ENCODE results near the gene PAWR.
"Not testable (repeated sequence)": the region's sequence is repeated elsewhere in the genome, so short reads cannot be mapped to it uniquely, and the experiment has no call there.

The PAWR gene

DNA sequence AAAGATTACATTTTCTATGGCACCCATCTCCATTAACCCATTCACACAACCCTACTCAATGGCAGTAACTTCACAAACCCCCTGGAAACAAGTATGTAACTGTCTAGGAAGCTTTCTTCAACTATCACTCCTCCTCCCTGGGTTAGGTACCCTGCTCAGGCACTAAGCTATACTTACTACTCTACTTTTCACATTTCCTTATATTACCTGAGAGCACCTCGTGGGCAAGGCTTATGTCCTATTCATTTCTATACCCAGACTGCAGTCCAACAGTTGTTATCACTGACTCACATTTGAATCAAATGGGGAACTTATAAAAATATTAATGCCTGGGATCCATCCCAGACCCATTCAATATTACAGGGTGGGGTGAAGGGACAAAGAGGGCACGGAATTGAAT lies 4.6 kb downstream of the PAWR start:
- DNase-seq (ENCODE audit: low read depth in 2 of 2): no peak

DNA sequence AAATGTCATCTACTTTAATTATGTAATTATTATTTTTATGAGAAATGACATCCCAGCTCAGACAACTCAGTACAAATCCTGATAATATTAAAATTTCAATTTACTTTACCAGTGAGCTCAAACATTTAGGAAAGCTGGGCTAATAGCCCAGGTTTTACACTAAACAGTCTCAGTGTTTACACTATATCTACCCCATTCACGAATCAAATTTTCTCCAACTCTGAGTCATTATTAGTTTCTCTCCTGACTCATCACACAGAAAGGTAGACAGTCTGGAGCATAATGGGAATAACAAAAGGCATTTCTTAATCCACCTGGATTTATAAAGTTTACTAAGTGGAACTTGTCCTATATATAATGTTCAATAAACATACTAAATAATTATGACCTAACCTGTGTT lies 5.7 kb downstream of the PAWR start:
- DNase-seq (ENCODE audit: low read depth in 2 of 2): no peak

DNA sequence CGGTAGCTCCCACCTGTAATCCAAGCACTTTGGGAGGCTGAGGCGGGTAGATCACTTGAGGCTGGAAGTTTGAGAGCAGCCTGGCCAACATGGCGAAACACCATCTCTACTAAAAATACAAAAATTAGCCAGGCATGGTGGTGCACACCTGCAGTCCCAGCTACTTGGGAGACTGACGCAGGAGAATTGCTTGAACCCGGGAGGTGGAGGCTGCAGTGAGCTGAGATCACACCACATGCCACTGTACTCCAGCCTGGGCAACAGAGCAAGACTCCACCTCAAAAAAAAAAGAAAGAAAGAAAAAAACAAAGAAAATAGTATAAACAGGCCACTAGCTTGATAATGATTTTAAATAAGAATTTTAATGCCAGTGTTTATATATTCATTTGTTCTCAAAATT lies 6.4 kb downstream of the PAWR start:
- DNase-seq (ENCODE audit: low read depth in 2 of 2): not testable (repeated sequence)

DNA sequence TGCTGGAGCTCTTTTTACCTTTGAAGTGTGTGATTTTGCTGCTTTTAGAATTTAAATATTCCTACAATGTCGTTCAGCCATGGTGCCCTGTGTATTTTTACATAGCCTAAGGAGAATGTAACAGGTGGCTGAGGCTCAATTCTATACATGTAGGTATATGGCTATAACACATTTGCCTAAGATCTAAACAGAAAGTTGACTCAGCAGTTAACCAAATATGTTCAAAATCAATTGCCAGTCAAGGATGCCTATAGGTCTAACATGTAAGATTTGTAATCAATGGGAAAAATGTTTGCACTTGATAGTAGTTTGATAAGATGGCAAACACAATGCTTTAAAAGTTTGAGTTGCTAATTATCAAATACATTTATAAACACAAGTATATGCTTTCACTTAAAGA lies 8.2 kb downstream of the PAWR start:
- no peak for DNase-seq (ENCODE audit: low read depth in 2 of 2)

DNA sequence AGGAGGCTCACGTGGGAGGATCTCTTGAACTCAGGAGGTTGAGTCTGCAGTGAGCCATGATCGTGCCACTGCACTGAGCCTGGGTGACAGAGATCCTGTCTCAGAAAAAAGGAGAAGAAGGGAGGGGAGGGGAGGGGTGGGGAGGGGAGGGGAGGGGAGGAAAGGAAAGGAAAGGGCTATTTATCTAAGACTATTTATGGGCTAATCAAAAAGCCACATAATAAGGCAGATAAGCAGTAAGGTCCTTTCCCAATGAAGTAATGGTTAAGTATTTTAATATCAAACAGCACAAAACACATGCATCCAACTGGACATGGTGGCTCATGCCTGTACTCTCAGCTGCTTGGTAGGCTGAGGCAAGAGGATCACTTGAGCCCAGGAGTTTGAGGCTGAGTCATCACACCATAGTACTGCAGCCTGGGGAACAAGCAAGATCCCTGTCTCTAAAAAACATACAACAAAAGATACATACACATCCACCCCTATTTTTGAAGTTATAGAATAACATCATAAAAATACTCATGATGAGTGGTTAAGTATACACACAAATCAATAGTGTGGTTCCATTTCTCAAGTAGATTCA lies 9.7 kb downstream of the PAWR start:
- DNase-seq (ENCODE audit: low read depth in 2 of 2): no peak

DNA sequence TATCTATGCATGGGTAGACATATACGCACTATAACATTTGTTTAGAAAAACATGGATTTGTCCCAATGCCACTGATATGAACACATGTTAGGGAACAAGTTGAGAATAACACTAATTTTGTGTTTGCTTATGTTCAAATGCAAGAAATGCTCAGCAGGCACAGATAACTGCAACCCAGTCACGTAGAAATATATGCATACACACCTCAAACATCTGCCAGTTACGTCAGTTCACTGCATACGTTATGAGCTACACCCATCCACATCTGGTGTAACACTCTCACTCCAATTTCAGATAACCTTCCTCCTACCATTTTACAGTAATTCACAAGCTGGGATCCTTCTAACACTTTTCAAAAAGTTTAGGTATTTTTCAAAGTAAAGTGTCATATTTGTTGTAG lies 10.7 kb downstream of the PAWR start:
- DNase-seq (ENCODE audit: low read depth in 2 of 2): no peak

DNA sequence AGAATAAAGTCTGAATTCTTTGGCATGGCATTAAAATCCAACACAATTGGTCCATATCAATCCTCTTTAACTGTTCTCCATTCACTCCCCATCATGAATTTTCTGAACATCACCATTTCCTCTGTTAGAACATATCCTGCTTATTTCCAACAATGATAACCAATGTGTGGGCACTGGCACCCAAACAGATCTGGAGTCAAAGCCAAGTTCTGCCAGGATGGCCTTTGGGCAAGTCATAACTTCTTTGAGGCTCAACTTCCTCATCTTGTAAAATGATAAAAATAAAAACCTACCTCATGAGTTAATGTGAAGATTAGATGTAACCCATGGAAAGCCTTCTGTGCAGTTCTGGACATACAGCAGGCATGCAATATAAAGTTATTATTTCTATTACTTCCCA lies 12.5 kb downstream of the PAWR start:
- DNase-seq (ENCODE audit: low read depth in 2 of 2): no peak

DNA sequence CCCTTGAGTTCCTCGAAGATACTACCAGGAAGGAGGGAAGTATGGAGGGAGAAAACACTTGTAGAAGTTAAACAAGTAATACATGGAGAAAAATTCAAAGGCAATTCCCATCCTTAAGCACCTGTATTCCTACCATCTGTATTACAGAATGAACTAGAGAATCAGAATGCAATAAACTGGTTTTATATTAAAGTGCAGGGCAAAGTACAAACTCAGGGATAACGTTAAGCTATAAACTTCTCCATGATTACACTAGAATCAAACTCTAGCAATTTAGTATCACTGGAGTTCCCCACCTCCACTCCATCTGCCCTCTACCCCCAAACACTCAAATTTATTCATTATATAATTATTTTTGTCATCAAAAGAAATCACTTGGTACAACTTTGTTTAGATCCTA lies 13.1 kb downstream of the PAWR start:
- DNase-seq (ENCODE audit: low read depth in 2 of 2): no peak

DNA sequence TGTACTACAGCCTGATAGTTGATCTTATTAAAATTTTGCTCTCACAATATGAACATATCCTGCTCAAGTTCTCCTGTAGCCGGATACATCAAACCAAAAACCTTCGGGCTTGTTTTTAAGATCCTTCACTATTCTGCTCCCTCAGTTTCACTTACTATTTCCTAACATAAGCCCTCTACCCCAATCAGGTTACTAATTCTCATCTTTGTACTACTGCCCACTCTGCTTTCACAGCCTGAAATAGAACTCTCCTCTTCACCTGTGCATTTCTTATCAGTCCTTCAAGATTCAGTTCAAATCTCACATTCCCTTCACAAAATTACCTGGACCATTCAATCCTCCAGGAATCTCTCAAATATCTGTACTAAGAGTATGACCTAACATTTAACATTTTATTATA lies 14.2 kb downstream of the PAWR start:
- no peak for DNase-seq (ENCODE audit: low read depth in 2 of 2)

DNA sequence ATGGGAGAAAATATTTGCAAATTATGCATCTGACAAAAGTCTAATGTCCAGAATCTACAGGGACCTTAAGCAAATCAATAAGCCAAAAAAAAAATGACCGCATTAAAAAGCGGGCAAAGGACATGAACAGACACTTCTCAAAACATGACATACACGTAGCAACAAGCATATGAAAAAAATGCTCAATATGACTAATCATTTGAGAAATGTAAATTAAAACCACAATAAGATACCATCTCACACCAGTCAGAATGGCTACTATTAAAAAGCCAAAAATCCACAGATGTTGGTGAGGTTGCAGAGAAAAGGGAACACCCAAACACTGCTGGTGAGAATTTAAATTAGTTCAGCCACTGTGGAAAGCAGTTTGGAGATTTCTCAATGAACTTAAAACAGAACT lies 16.1 kb downstream of the PAWR start:
- no peak for DNase-seq (ENCODE audit: low read depth in 2 of 2)

DNA sequence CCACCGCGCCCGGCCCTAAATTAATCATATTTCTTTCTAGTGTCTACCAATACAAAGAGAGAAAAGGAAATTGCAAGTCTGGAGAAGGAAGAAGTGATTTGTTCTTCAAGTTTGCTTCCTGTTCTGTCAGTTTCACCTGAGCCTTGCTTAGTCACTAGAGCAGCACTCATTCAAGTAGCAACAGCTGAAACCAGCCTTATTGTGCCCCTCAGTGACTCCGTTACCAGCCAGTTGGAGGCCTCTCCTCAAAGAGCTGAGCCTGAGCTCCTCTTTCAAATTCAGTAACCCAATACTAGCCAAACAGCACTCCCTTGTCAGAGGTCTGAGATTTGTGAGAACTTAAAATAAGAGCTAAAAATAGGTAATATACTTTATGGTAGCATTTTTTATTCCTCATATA lies 17.4 kb downstream of the PAWR start:
- DNase-seq (ENCODE audit: low read depth in 2 of 2): no peak

DNA sequence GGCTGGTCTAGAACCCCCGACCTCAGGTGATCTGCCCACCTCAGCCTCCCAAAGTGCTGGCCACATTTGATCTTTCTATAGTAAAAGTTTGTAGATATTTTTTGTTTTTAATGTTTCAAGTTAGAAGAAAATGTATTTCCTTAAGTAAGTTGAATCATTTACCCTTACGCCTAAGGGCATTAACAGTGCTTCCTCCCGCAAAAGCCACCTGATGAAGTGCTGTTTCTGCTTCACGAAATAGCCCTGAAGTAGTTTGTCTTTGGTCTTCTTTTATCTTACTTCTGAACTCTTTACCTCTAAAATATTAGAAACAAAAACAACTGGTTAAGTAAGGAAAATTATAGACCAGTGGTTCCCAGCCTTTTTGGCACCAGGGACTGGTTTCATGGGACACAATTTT lies 22.7 kb downstream of the PAWR start:
- DNase-seq (ENCODE audit: low read depth in 2 of 2): no peak

DNA sequence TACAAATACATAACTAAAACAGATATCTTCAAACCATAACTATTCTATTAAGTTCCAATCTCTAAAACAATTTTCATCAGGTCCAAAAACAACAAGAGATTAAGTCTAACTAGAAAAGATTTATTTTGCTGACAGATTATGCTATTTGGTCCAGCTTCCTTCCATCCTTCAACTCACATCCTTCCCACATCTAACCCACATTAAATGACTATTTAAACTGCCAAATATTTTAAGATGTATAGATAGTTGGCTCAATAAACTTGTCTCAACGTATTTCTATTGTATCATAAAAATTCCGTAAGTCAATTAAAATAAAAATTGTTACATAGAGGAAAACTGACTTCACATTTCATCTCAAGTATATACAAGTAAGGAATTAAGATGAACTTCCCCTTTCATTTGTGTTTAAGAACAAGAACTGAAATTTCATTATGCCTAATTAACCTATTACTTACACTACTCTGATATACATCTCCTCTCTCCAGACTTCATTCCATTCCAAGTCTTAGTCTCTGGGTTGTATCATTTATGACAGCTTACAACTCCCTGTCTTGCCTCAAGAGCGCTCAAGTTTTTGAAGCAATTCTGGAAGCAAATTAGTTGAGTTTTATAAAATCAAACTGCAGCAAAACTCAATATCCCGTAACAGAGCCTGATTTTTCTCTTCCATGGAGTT lies 25.4 kb downstream of the PAWR start:
- no peak for DNase-seq (ENCODE audit: low read depth in 2 of 2)

DNA sequence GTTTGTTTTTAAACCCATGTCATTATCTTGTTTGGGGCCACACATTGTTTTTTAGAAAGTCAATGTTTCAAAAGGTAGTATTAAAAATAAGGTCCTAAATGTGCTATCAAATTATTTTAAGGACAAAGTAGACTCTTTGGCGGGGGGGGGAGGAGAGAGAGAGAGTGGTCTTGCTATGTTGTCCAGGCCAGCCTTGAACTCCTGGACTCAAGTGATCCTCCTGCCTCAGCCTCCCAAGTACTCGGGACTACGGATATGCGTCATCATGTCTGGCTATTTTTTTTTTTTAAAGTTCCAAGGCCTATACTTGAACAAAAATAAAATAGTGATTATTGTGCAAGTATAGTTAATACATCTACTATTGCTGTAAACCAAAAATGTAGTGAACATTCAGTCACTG lies 26.2 kb downstream of the PAWR start:
- DNase-seq (ENCODE audit: low read depth in 2 of 2): no peak

DNA sequence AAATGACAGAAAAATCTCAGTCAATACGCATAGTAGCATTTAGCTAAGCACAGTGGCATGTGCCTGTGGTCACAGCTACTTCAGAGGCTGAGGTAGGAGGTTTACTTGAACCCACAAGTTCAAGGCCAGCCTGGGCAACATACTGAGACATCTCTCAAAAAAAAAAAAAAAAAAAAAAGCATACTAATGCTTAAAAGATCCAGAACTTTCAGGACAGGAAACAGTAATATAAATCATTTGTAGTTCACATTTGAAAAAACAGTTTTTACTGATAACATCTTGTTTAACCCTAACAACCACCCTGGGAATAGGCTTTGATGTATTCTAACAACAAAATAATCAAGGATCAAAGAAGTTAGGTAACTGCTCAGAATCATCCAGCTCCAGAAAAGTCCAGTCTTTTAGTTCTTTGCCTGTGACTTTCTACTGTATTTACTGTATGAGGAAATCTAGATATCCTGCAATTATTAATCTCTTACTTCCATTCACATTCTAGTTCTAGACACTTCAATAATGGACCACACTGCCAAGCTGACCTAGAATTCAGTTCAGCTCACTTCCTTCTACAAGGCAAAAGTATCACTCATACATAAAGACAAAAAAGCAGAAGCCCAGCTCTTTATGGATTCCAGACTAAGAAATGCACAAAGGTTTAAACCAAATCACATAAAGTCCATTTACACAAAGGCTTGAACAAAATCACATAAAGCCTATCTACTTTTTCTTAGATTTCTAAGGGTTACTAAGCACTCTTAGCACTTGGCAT lies 28.5 kb downstream of the PAWR start:
- DNase-seq (ENCODE audit: low read depth in 2 of 2): no peak

DNA sequence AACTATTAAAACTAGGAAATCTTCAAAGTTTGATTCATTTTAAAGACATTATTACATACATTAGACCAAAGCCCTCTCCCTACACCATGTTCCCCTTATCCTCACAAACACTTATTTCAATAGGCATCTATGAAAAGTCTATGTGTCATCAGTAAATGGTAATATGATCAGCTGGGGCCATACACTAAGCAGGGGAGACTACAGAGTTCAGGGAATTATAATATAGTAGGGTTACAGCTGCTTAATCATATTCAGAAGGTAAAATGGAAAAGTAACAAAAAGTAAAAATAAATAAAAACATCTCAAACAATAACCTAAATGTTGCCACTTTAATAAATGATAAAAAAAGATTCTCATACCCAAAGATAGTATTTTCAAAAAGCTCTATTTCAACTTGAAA lies 29.1 kb downstream of the PAWR start:
- DNase-seq (ENCODE audit: low read depth in 2 of 2): no peak

DNA sequence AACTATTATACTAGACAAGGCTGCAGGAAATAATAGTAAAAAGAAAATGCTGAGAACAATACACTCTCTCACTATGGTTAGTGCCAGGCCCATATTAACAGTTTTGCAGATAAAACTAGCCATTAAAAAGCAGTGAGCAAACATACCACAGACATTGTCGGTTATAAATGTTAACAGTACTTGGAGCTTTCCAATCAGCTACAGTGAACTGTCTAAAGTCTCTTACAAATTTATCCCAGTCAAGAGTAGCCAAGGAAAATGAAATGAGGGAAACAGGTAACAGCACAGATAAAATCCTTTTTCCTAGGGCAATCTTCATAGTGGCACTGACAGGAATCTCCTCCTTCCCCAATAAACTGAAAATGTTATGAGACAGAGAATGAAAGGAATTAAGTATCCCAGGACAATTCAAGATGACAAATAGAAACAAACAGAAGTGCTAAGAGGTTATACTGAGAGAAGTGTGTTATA lies 30.8 kb downstream of the PAWR start:
- DNase-seq (ENCODE audit: low read depth in 2 of 2): no peak

DNA sequence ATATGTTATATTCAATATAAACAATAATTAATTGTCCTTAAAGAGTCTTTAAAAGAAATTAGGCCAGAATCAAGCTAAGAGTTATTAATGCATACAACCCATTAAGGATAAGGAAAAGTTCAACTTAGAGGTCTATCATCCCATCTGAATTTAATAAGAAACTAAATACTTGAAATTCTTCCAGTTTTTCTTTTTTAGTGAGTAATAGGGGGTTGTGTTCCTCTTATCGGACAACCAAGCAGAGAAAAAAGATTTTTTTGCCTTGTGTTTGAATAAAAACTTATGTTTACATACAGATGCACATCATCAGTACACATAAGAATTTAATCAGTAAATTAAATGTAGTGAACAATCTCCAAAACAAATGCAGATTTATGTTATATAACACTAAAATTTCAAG lies 32.5 kb downstream of the PAWR start:
- no peak for DNase-seq (ENCODE audit: low read depth in 2 of 2)

DNA sequence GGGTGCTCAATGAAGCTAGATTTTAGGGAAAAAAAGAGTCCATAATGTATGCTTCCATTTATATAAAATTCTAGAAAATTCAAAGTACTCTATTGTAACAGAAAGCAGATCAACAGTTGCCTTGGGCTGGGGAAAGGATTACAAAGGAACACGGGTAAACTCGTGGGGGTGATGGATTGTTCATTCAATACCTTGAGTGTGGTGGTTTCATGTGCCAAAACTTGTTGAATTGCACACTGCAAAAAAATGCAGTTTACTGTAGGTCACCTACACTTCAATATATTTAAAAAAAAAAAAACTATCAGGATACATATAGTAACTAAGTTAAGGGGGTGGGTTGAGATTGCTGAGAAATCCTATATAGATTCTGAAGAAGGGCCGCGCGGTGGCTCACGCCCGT lies 33.6 kb downstream of the PAWR start:
- no peak for DNase-seq (ENCODE audit: low read depth in 2 of 2)

DNA sequence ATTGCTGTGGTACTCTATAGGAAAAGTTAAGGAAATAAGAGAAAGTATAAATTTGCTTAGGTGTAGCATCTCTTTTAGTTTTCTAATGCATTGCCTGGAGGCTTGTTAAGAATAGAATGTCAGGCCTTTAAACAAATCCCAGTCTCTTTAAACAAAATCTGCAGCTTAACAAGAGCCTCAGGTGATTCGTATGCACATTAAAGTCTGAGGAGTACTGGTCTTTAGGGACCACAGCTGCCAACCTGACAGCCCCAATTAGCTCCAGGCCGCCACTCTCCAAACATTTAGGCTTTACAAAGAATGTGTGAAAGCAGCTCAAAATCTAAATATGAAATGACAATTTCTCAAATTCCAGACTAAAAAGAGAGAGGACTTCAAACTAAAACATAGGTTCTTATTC lies 35.7 kb downstream of the PAWR start:
- DNase-seq (ENCODE audit: low read depth in 2 of 2): no peak

DNA sequence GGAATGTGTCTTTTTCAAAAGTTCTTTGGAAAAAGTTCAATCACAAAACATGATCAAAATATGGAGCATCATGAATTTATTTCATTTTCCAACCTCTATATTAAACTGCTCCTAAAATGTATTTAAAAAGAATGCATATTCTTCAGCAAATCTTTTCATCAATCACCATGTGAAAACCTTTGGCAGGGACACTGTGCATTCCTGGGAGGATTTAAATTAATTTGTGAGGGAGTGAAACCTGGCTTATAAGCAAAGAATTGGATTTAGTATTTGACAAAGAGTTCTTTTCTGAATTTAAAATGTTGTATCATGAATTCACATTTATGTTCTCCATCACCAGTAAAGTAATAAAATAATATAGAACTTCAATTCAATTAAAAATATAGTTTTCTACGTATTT lies 38.2 kb downstream of the PAWR start:
- DNase-seq (ENCODE audit: low read depth in 2 of 2): no peak

DNA sequence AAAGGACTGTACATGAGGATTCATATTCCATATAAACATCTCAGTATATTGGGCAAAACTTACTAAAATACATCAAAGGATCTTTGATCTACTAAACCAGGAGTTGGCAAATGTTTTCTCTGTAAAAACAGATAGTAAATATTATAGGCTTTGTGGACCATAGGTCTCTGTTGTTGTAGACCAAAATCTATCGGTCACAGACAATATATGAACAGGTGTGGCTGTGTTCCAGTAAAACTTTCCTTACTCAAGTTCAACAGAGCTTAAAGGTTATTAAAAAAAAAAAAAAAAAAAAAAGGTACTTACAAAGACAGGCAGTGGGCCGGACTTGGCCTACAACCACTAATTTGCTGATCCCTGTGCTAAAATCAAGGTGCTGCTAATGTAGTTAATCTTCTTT lies 40.3 kb downstream of the PAWR start:
- DNase-seq (ENCODE audit: low read depth in 2 of 2): no peak

DNA sequence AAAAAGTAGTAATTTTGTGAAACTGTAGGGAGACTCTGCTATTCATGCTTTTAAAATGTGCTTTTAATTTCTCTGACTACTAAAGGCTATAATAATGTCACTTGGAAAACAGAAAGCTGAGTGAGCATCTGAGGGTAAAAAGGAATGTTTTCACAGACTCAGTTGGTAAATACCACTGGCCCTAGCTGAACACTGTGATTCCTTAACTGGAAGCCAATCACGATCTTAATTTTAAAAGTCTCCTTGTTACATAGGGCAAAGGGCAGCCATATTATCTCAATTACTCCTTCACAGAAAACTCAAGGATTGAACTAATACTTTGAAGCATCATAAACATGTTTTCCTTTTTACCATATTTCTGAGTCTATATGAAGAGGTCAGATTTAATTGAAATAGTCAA lies 41.9 kb downstream of the PAWR start:
- no peak for DNase-seq (ENCODE audit: low read depth in 2 of 2)
